NOMO-1 (cell line): Measurements from ENCODE around the gene FAM171A1.

Experiments
- DNase-seq, 2 experiments: peaks; one replicate each; lab custom pipeline; 2025; ENCODE audit not compliant: unreplicated experiment in 2 of 2; lab: John Stamatoyannopoulos, UW

Gene FAM171A1

GRCh38 chr10:15253951-15254807 lies 116.9 kb downstream of the FAM171A1 start:
- DNase-seq = no peak

GRCh38 chr10:15252396-15252795 lies 118.7 kb downstream of the FAM171A1 start:
- DNase-seq = no peak

GRCh38 chr10:15251791-15252380 lies 119.2 kb downstream of the FAM171A1 start:
- no peak for DNase-seq

DNA sequence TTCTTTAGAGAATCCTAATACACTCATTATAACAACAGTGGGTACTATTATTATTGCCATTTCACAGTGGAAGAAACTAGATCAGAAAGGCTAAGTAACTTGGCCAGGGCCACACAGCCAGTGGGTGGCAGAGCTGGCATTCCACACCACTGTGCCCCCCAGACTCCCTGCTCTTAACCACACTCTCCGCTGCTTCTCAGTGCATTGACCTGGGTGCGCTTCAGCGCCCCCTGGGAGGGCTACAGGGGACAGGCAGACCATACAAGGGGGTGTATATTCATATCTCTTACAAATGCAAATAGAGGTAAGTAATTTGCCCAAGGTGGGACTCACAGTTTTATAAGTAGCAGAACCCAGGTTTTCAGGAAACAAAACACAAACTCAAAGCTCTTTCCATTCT lies 125.6 kb downstream of the FAM171A1 start:
- DNase-seq = no peak

- DNase-seq = no peak
Measured at GRCh38 chr10:15244635-15245197, 126.4 kb downstream of the FAM171A1 start.

DNA sequence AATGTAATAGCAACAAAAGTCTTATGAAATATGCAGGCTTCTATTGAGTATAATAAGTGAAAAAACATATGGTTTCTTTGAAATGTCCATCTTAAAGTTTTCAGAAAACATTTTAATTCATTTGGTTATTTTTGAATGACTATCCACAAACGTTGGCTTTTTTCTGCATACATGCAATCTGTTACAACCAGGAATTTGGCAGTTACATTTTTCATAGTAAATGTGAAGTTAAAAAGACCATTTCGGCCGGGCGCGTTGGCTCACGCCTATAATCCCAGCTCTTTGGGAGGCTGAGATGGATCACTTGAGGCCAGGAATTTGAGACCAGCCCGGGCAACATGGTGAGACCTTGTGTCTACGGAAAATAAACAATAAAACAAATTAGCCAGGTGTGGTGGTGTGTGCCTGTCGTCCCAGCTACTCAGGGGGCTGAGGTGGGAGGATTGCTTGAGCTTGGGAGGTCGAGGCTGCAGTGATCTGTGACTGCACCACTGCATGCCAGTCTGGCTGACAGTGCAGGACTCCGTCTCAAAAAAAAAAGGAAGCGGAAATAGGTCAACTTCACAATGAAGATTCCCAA lies 128.7 kb downstream of the FAM171A1 start:
- no peak for DNase-seq

GRCh38 chr10:15241306-15241705 lies 129.8 kb downstream of the FAM171A1 start:
- DNase-seq = no peak

GRCh38 chr10:15238555-15239335 lies 132.3 kb downstream of the FAM171A1 start:
- no peak for DNase-seq

DNA sequence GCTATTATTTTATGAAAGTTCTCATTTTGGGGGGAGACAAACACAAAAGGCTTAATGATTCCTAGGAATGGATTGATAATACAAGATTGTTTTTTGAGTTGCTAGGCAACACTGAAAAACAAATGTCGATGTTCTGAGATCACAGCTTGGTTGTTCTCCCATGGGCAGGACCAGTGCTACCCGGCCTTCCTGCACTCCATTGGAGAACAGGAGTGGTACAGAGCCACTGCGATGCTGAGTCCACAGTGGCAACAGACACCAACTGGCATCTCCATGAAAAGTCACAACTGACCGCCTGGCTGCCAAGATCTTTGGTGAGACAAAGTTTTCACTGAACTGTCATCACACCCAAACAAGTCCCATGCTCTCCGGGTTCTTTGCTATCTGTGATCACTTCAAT lies 133.7 kb downstream of the FAM171A1 start:
- no peak for DNase-seq

- DNase-seq = no peak
Measured at GRCh38 chr10:15236340-15236739, 134.7 kb downstream of the FAM171A1 start.

DNA sequence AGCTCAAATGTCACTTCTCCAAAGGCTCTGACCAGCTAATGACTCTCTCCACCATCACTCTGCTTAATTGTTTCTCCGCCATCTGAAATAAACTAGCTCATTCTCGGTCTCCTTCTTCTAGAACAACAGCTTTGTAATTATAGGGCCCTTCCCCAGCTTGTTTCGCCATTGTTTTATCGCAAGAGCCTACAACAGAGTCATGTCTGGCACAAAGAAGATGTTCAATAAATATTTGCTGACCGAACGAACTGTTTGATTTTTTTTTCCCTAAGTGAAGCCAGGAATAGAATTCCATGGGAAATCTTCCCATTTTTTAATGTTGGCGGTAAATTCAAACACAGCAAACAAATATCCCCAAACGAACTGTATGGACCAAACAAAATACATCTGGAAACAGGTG lies 138.8 kb downstream of the FAM171A1 start:
- DNase-seq = no peak

- DNase-seq = no peak
Measured at GRCh38 chr10:15231426-15231825, 139.7 kb downstream of the FAM171A1 start.

DNA sequence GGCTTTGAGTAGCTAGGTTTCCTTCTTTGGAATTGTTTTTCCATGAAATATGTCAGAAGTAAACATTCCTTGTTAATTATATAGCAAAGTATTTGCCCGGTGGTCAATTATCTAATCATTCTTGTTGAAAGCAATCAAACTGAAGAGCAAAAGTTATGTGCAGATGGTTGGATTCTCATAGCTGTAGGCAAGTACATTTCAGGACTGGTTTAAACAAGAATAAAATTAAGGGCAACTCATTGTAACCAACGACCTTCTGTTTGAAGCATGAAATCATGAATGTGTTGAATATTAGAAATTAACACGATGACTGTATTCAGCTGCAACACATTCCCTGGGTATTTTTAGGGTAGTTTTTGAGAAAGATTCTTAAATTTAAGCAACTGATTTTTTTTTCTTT lies 140.8 kb downstream of the FAM171A1 start:
- no peak for DNase-seq

DNA sequence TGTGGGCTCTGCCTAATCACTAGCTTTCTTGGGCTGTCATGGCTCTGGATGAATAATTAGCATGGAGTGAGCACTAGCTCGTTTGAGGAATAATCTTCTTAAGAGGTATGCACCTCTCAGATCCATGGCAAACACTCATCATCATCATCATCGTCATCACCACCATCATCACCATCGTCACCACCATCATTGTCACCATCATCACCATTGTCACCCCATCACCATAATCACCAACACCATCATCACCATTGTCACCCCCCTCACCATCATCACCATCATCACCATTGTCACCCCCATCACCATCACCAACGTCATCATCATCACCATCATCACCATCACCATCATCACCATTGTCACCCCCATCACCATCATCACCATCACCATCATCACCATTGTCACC lies 141.8 kb downstream of the FAM171A1 start:
- DNase-seq = no peak

- no peak for DNase-seq
Measured at GRCh38 chr10:15228426-15228825, 142.7 kb downstream of the FAM171A1 start.

- no peak for DNase-seq
Measured at GRCh38 chr10:15227611-15228372, 143.3 kb downstream of the FAM171A1 start.

DNA sequence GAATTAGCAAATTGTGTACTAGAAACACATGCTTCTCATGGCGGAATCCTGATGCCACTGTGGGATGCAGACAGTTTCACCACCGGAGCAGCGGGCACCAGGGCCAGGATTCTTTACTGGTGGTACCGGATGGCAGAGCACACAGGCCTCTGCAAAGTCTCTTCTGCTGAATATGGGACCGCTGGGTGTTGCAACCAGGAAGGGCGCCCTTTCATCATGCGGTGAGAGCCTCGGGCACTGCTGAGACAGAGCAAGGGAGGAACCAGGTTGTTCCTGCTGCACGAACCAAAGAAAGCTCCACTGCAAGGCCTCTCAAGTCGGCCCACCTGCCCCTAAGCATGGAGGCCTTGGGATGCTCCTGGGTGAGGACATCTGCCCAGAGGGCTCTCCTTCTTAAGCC lies 145.6 kb downstream of the FAM171A1 start:
- DNase-seq = no peak

GRCh38 chr10:15224948-15225347 lies 146.1 kb downstream of the FAM171A1 start:
- no peak for DNase-seq

DNA sequence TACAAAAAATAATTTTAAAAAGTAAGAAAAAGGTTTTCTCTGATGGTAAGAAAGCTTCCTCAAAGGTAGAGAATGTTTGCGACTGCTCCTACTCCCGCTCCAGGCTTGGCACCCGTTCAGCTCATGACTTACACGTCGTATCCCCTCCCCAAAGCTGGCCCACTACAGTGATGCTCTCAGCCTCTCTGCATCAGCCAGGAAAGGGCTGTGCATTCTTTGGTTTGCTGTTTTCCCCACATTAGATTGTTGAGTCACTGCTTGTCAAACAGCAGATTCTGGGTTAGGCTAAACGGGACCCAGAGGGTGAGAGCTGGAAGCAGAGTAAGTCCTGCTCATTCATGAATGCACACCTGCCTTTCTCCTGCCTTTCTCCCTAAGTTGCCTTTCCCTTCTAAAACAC lies 147.9 kb downstream of the FAM171A1 start:
- no peak for DNase-seq

DNA sequence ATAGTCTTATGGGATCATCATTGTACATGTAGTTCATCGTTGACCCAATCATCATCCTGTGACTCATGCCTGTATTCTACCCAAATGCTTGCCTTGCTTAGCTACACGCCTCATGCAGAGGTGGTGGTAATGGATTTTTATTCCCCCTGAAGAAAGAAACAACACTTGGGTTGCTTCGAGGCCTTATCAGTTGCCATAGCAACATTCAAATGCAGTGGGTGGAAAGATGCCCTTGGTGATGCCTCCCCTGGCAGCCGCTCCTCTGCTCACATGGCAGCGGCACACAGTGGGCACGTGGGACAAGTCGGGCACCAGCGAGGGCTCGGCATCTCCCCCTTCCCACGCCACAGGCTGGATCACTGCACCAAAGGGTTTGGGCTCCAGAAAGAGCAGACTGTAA lies 148.6 kb downstream of the FAM171A1 start:
- no peak for DNase-seq
